Measurements from ENCODE around the gene MORN4.
"Not testable (repeated sequence)": the region's sequence is repeated elsewhere in the genome, so short reads cannot be mapped to it uniquely, and the experiment has no call there.

The MORN4 gene

GRCh38 chr10:97632949-97633884 lies at the start of gene MORN4:
TSS of gene MORN4 (minus strand) at chr10:97633500. CDS start at chr10:97619653, 13,847 bp downstream.
- DNase-seq (ENCODE audit: low read depth in 2 of 2, low spot score in 1 of 2), result peak; percentile 68 to 78

- no peak for DNase-seq (ENCODE audit: low read depth in 2 of 2, low spot score in 1 of 2)
Measured at GRCh38 chr10:97682042-97682441, 48.7 kb upstream of the MORN4 start.

- DNase-seq (ENCODE audit: low read depth in 2 of 2, low spot score in 1 of 2), result no peak
Measured at GRCh38 chr10:97679594-97679993, 46.3 kb upstream of the MORN4 start.

GRCh38 chr10:97676770-97677581 lies 43.7 kb upstream of the MORN4 start:
- DNase-seq (ENCODE audit: low read depth in 2 of 2, low spot score in 1 of 2), result no peak

GRCh38 chr10:97675222-97675621 lies 41.9 kb upstream of the MORN4 start:
- DNase-seq (ENCODE audit: low read depth in 2 of 2, low spot score in 1 of 2), result no peak

GRCh38 chr10:97673736-97674525 lies 40.6 kb upstream of the MORN4 start:
- no peak for DNase-seq (ENCODE audit: low read depth in 2 of 2, low spot score in 1 of 2)

- no peak for DNase-seq (ENCODE audit: low read depth in 2 of 2, low spot score in 1 of 2)
Measured at GRCh38 chr10:97669571-97669970, 36.3 kb upstream of the MORN4 start.

- no peak for DNase-seq (ENCODE audit: low read depth in 2 of 2, low spot score in 1 of 2)
Measured at GRCh38 chr10:97667463-97667862, 34.2 kb upstream of the MORN4 start.

- DNase-seq (ENCODE audit: low read depth in 2 of 2, low spot score in 1 of 2), result no peak
Measured at GRCh38 chr10:97666992-97667391, 33.7 kb upstream of the MORN4 start.

- DNase-seq (ENCODE audit: low read depth in 2 of 2, low spot score in 1 of 2), result no peak
Measured at GRCh38 chr10:97664282-97664850, 31.1 kb upstream of the MORN4 start.

GRCh38 chr10:97659589-97659988 lies 26.3 kb upstream of the MORN4 start:
- no peak for DNase-seq (ENCODE audit: low read depth in 2 of 2, low spot score in 1 of 2)

GRCh38 chr10:97656777-97657176 lies 23.5 kb upstream of the MORN4 start:
- no peak for DNase-seq (ENCODE audit: low read depth in 2 of 2, low spot score in 1 of 2)

- no peak for DNase-seq (ENCODE audit: low read depth in 2 of 2, low spot score in 1 of 2)
Measured at GRCh38 chr10:97651773-97652172, 18.5 kb upstream of the MORN4 start.

GRCh38 chr10:97650726-97651125 lies 17.4 kb upstream of the MORN4 start:
- DNase-seq (ENCODE audit: low read depth in 2 of 2, low spot score in 1 of 2), result no peak

- DNase-seq (ENCODE audit: low read depth in 2 of 2, low spot score in 1 of 2), result not testable (repeated sequence)
Measured at GRCh38 chr10:97649405-97649750, 16.1 kb upstream of the MORN4 start.

- DNase-seq (ENCODE audit: low read depth in 2 of 2, low spot score in 1 of 2), result peak in 1 of 2 donors; percentile 11
Measured at GRCh38 chr10:97648562-97649404, 15.5 kb upstream of the MORN4 start.

GRCh38 chr10:97647556-97647955 lies 14.3 kb upstream of the MORN4 start:
- no peak for DNase-seq (ENCODE audit: low read depth in 2 of 2, low spot score in 1 of 2)

- DNase-seq (ENCODE audit: low read depth in 2 of 2, low spot score in 1 of 2), result no peak
Measured at GRCh38 chr10:97644936-97645335, 11.6 kb upstream of the MORN4 start.

- no peak for DNase-seq (ENCODE audit: low read depth in 2 of 2, low spot score in 1 of 2)
Measured at GRCh38 chr10:97643441-97643985, 10.2 kb upstream of the MORN4 start.

Measured in stimulated activated CD8-positive, alpha-beta memory T cell treated with anti-CD3 and anti-CD28 coated beads, Interleukin-4, amount 100 ng/mL, for 4 hours (primary cell).